Measurements from ENCODE around the gene PPP2R5C.
"Not testable (repeated sequence)": the region's sequence is repeated elsewhere in the genome, so short reads cannot be mapped to it uniquely, and the experiment has no call there.

The PPP2R5C gene

GRCh38 chr14:101957406-101958234 is 196.1 kb downstream of the PPP2R5C start:
- no peak for DNase-seq

GRCh38 chr14:101958418-101959180 is 197.1 kb downstream of the PPP2R5C start:
- DNase-seq, result no peak

- DNase-seq, result no peak
These were observed 197.8 kb downstream of the PPP2R5C start for GRCh38 chr14:101959277-101959676.

- DNase-seq, result no peak
These were observed 198.7 kb downstream of the PPP2R5C start for GRCh38 chr14:101960225-101960624.

GRCh38 chr14:101961011-101961721 is 199.7 kb downstream of the PPP2R5C start:
- peak; percentile 65 for DNase-seq

GRCh38 chr14:101961746-101962502 is 200.4 kb downstream of the PPP2R5C start:
- no peak for DNase-seq

- DNase-seq, result peak; percentile 50
These were observed 201.0 kb downstream of the PPP2R5C start for GRCh38 chr14:101962503-101962874.

GRCh38 chr14:101963052-101963451 is 201.5 kb downstream of the PPP2R5C start:
- no peak for DNase-seq

- no peak for DNase-seq
These were observed 202.3 kb downstream of the PPP2R5C start for GRCh38 chr14:101963656-101964296.

GRCh38 chr14:101964297-101965180 is 203.0 kb downstream of the PPP2R5C start, which contains the start of gene DYNC1H1:
Gene DYNC1H1, plus strand, starts transcription at chr14:101964573. Its CDS starts 119 bp downstream, at chr14:101964692.
- peak; percentile 65 for DNase-seq

GRCh38 chr14:101965181-101965544 is 203.7 kb downstream of the PPP2R5C start:
- no peak for DNase-seq

GRCh38 chr14:101965770-101966722 is 204.5 kb downstream of the PPP2R5C start:
- no peak for DNase-seq

GRCh38 chr14:101966742-101967141 is 205.2 kb downstream of the PPP2R5C start:
- DNase-seq, result no peak

- no peak for DNase-seq
These were observed 206.7 kb downstream of the PPP2R5C start for GRCh38 chr14:101968186-101968585.

GRCh38 chr14:101969481-101969880 is 208.0 kb downstream of the PPP2R5C start:
- DNase-seq, result no peak

- DNase-seq, result no peak
These were observed 209.4 kb downstream of the PPP2R5C start for GRCh38 chr14:101970830-101971400.

GRCh38 chr14:101971458-101971857 is 209.9 kb downstream of the PPP2R5C start:
- DNase-seq, result not testable (repeated sequence)

GRCh38 chr14:101972126-101972866 is 210.8 kb downstream of the PPP2R5C start:
- no peak for DNase-seq

- DNase-seq, result no peak
These were observed 211.8 kb downstream of the PPP2R5C start for GRCh38 chr14:101973356-101973755.

Measured in NCI-H1417 treated with DMSO at 0.1 percent for 48 hours (cell line).